HepG2 (cell line): ENCODE data around the gene CABP4. TPM values are rescaled to one million over a fixed set of nuclear protein-coding genes. Genes with fewer than 3 reads are reported as not detected.
"Not testable (repeated sequence)": the region's sequence is repeated elsewhere in the genome, so short reads cannot be mapped to it uniquely, and the experiment has no call there.

Source experiments
- KDM5B ChIP-seq: sonication (generic); formaldehyde crosslinking; IDR thresholded peaks from 2 replicates; pipeline ENCODE4 v1.4.0; 2020; ENCODE audit warnings: missing genetic modification reagents, mild to moderate bottlenecking, borderline replicate concordance
- MAFK ChIP-seq, 2 experiments: IDR thresholded peaks in 1 of 2; conservative IDR thresholded peaks in 1 of 2; 2 replicates each; pipeline ENCODE4 v1.6.1; 2011; ENCODE audit warnings: improper control_type of control experiment in 2 of 2, low read length in 2 of 2
- NFYC ChIP-seq: IDR thresholded peaks from 2 replicates; pipeline ENCODE4 v1.6.1; 2016; ENCODE audit warnings: missing genetic modification reagents, missing compliant biosample characterization
- POLR2AphosphoS5 ChIP-seq: IDR thresholded peaks from 2 replicates; pipeline ENCODE4 v1.6.1; 2012; ENCODE audit warnings: low read depth, low read length
- SP1 ChIP-seq, 2 experiments: fragments of 450-650 bp in 1 of 2; sonication (generic) in 1 of 2; formaldehyde crosslinking in 1 of 2; IDR thresholded peaks; 2 replicates each; pipeline versions ENCODE4 v1.4.0 to v1.6.1; 2016 to 2020; ENCODE audit warnings: missing genetic modification reagents in 1 of 2
- polyA plus RNA-seq, 8 experiments: library from polyadenylated mRNA; depleted of rRNA in 3 of 8; stranded (reverse) in 7 of 8; unstranded in 1 of 8; fragments of >200 nt; fragmentation: Illumina TruSeq in 4 of 8; extraction: Trizol in 4 of 8; gene quantifications; 2 replicates each; pipeline versions ENCODE4 v1.2.1 to v1.2.3, GENCODE V29; 2011 to 2016; ENCODE audit warnings: low read depth in 4 of 8, missing spikeins in 1 of 8, mixed read lengths in 1 of 8; ENCODE audit not compliant: insufficient read depth in 1 of 8
- total RNA-seq, 5 experiments: library from RNA; depleted of rRNA; stranded (reverse); fragments of >200 nt; fragmentation: Illumina TruSeq; extraction: Trizol; gene quantifications; 2 replicates each; pipeline ENCODE4 v1.2.3, GENCODE V29; 2016; ENCODE audit warnings: low read depth in 1 of 5
- TF ChIP-seq, protein P1 (sequence below): IDR thresholded peaks from 2 replicates; pipeline ENCODE4 v1.6.1; 2016; ENCODE audit warnings: missing genetic modification reagents, missing compliant biosample characterization
- TF ChIP-seq, protein P2 (sequence below): sonication (generic); formaldehyde crosslinking; IDR thresholded peaks from 2 replicates; pipeline ENCODE4 v1.4.0; 2020; ENCODE audit warnings: mild to moderate bottlenecking, missing genetic modification reagents

The CABP4 gene
- total and polyA plus RNA-seq, 2 of the 13 experiments (the other 11 are each of a cell fraction or from before 2014, with no cell fraction given): not detected

DNA sequence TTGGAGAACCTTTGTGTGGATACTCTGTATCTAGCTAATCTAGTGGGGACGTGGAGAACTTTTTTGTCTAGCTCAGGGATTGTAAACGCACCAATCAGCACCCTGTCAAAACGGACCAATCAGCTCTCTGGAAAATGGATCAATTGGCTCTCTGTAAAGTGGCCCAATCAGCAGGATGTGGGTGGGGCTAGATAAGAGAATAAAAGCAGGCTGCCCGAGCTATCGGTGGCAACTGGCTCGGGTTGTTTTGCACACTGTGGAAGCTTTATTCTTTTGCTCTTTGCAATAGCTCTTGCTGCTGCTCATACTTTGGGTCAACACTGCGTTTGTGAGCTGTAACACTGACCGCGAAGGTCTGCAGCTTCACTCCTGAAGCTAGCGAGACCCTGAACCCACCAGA is 21.5 kb downstream of the CABP4 start (continued):
- TF ChIP-seq POLR2AphosphoS5 (peak; percentile 43; the same call in 1 of the 2 replicates), NFYC (peak; percentile 73), MAFK (conservative IDR thresholded peaks at IDR 0.05 in 1 of 2, IDR thresholded peaks at IDR 0.05 in 1 of 2; ENCODE audit: low read length in 2 of 2) (0 out of 4 replicates have a peak, but pooled peaks of 1 of the 2 experiments have one; percentile 6), SP1 (CRISPR knock-in tag; IDR thresholded peaks at IDR 0.05) (0 out of 2 replicates have a peak, but pooled peaks have one; percentile 26), KDM5B (0 out of 2 replicates have a peak, but pooled peaks have one; percentile 29)
- TF ChIP-seq, protein P1, sequence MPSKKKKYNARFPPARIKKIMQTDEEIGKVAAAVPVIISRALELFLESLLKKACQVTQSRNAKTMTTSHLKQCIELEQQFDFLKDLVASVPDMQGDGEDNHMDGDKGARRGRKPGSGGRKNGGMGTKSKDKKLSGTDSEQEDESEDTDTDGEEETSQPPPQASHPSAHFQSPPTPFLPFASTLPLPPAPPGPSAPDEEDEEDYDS (CRISPR knock-in tag): peak; percentile 88
- TF ChIP-seq, protein P2, sequence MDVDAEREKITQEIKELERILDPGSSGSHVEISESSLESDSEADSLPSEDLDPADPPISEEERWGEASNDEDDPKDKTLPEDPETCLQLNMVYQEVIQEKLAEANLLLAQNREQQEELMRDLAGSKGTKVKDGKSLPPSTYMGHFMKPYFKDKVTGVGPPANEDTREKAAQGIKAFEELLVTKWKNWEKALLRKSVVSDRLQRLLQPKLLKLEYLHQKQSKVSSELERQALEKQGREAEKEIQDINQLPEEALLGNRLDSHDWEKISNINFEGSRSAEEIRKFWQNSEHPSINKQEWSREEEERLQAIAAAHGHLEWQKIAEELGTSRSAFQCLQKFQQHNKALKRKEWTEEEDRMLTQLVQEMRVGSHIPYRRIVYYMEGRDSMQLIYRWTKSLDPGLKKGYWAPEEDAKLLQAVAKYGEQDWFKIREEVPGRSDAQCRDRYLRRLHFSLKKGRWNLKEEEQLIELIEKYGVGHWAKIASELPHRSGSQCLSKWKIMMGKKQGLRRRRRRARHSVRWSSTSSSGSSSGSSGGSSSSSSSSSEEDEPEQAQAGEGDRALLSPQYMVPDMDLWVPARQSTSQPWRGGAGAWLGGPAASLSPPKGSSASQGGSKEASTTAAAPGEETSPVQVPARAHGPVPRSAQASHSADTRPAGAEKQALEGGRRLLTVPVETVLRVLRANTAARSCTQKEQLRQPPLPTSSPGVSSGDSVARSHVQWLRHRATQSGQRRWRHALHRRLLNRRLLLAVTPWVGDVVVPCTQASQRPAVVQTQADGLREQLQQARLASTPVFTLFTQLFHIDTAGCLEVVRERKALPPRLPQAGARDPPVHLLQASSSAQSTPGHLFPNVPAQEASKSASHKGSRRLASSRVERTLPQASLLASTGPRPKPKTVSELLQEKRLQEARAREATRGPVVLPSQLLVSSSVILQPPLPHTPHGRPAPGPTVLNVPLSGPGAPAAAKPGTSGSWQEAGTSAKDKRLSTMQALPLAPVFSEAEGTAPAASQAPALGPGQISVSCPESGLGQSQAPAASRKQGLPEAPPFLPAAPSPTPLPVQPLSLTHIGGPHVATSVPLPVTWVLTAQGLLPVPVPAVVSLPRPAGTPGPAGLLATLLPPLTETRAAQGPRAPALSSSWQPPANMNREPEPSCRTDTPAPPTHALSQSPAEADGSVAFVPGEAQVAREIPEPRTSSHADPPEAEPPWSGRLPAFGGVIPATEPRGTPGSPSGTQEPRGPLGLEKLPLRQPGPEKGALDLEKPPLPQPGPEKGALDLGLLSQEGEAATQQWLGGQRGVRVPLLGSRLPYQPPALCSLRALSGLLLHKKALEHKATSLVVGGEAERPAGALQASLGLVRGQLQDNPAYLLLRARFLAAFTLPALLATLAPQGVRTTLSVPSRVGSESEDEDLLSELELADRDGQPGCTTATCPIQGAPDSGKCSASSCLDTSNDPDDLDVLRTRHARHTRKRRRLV (CRISPR knock-in tag): peak; percentile 57; the same call in 1 of the 2 replicates
- not testable (repeated sequence) for TF ChIP-seq SP1 (IDR thresholded peaks at IDR 0.05)
